ENCODE measurements around the gene TMEM121.

The TMEM121 gene

GRCh38 chr14:105498430-105499255 lies 27.7 kb upstream of the TMEM121 start:
- DNase-seq: no peak

- peak; percentile 48 to 59 for DNase-seq
Observed at GRCh38 chr14:105499256-105500035, 26.9 kb upstream of the TMEM121 start.

GRCh38 chr14:105500036-105500725 lies 26.2 kb upstream of the TMEM121 start:
- no peak for DNase-seq

- DNase-seq: no peak
Observed at GRCh38 chr14:105500726-105501101, 25.7 kb upstream of the TMEM121 start.

- no peak for DNase-seq
Observed at GRCh38 chr14:105501504-105502291, 24.7 kb upstream of the TMEM121 start.

- no peak for DNase-seq
Observed at GRCh38 chr14:105502446-105503295, 23.7 kb upstream of the TMEM121 start.

GRCh38 chr14:105503296-105503640 lies 23.1 kb upstream of the TMEM121 start:
- no peak for DNase-seq

GRCh38 chr14:105503935-105504692 lies 22.3 kb upstream of the TMEM121 start:
- no peak for DNase-seq

- no peak for DNase-seq
Observed at GRCh38 chr14:105505101-105505500, 21.3 kb upstream of the TMEM121 start.

- no peak for DNase-seq
Observed at GRCh38 chr14:105507247-105507646, 19.1 kb upstream of the TMEM121 start.

- no peak for DNase-seq
Observed at GRCh38 chr14:105508069-105508468, 18.3 kb upstream of the TMEM121 start.

- no peak for DNase-seq
Observed at GRCh38 chr14:105508601-105509000, 17.8 kb upstream of the TMEM121 start.

- DNase-seq: no peak
Observed at GRCh38 chr14:105517096-105517495, 9.3 kb upstream of the TMEM121 start.

GRCh38 chr14:105519946-105520698 lies 6.3 kb upstream of the TMEM121 start:
- DNase-seq: no peak

GRCh38 chr14:105525326-105525725 lies 1.1 kb upstream of the TMEM121 start:
- DNase-seq: no peak

- no peak for DNase-seq
Observed at GRCh38 chr14:105526776-105527380, 495 bp downstream of the TMEM121 start.

- no peak for DNase-seq
Observed at GRCh38 chr14:105527381-105527825, 1.0 kb downstream of the TMEM121 start.

- peak; percentile 55 to 76 for DNase-seq
Observed at GRCh38 chr14:105527826-105528585, 1.6 kb downstream of the TMEM121 start.
